CD4-positive, alpha-beta T cell (primary cell): ENCODE data around the gene GLB1L. TPM values are rescaled to one million over a fixed set of nuclear protein-coding genes. Genes with fewer than 3 reads are reported as not detected.

Experiments used
- ATAC-seq: fragments of 200-7000 bp; cut with Tn5 transposase; one replicate; pipeline ENCODE4 v1.10.0; 2022; ENCODE audit warnings: mild to moderate bottlenecking; ENCODE audit not compliant: poor library complexity
- CTCF ChIA-PET: fragments of 350-600 bp; sonication (Branson Sonifier 250); formaldehyde crosslinking; loops from one replicate; lab custom pipeline; 2021; ENCODE audit warnings: antibody characterized with exemption, inconsistent platforms; lab: Charles Lee
- POLR2A ChIA-PET: fragments of 350-600 bp; sonication (Branson Sonifier 250); formaldehyde crosslinking; loops from one replicate; lab custom pipeline; 2021; ENCODE audit warnings: antibody characterized with exemption, inconsistent platforms; lab: Charles Lee
- DNase-seq, 14 experiments: peaks; one replicate each; pipeline ENCODE4 v3.0.0-alpha.2; 2013 to 2020; ENCODE audit warnings: mixed read lengths in 2 of 14
- H3K27ac ChIP-seq, 2 donors: one replicate each; pipeline versions ENCODE4 v1.5.1 to v1.7.0; 2013; ENCODE audit warnings: low read length in 2 of 2, low read depth in 1 of 2, mild to moderate bottlenecking in 1 of 2
- H3K27me3 ChIP-seq, 2 experiments: 1 replicate in 1 of 2; 2 replicates in 1 of 2; pipeline versions ENCODE4 v1.6.1 to v1.7.0; 2013; ENCODE audit warnings: low read length in 2 of 2, control low read depth in 1 of 2, mild to moderate bottlenecking in 1 of 2, moderate library complexity in 1 of 2; ENCODE audit not compliant: insufficient read depth in 2 of 2, control insufficient read depth in 1 of 2
- H3K36me3 ChIP-seq: one replicate; pipeline ENCODE4 v1.6.1; 2013; ENCODE audit warnings: low read length, control low read depth; ENCODE audit not compliant: insufficient read depth
- H3K4me1 ChIP-seq: one replicate; pipeline ENCODE4 v1.6.1; 2013; ENCODE audit warnings: low read length, control low read depth; ENCODE audit not compliant: insufficient read depth
- H3K4me3 ChIP-seq: one replicate; pipeline ENCODE4 v1.5.1; 2013; ENCODE audit warnings: mild to moderate bottlenecking, low read length, moderate library complexity
- H3K9me3 ChIP-seq, 2 experiments: 1 replicate in 1 of 2; 2 replicates in 1 of 2; pipeline versions ENCODE4 v1.6.1 to v1.7.0; 2013; ENCODE audit warnings: low read length in 2 of 2, mild to moderate bottlenecking in 2 of 2, control low read depth in 1 of 2, moderate library complexity in 1 of 2; ENCODE audit not compliant: control insufficient read depth in 1 of 2, insufficient read depth in 1 of 2
- H3K27ac Mint-ChIP-seq: one replicate; pipeline ENCODE4 v1.8.0; 2020; ENCODE audit warnings: mixed read lengths
- H3K27me3 Mint-ChIP-seq: one replicate; pipeline ENCODE4 v1.8.0; 2021; ENCODE audit warnings: mixed read lengths
- H3K36me3 Mint-ChIP-seq: one replicate; pipeline ENCODE4 v1.8.0; 2021; ENCODE audit warnings: low read depth, mixed read lengths
- H3K4me1 Mint-ChIP-seq: one replicate; pipeline ENCODE4 v1.8.0; 2021; ENCODE audit warnings: low read depth, mixed read lengths
- H3K4me3 Mint-ChIP-seq: one replicate; pipeline ENCODE4 v1.8.0; 2020; ENCODE audit warnings: mild to moderate bottlenecking, mixed read lengths
- H3K9me3 Mint-ChIP-seq: one replicate; pipeline ENCODE4 v1.8.0; 2020; ENCODE audit warnings: mixed read lengths
- CTCF ChIP-seq: fragments of 200-600 bp; IDR thresholded peaks from one replicate; pipeline ENCODE4 v1.8.0; 2022; ENCODE audit warnings: antibody characterized with exemption, mild to moderate bottlenecking
- intact Hi-C, 2 experiments: fragments of 100-400 bp; cut with DNase I in 1 of 2; cut with micrococcal nuclease in 1 of 2; formaldehyde crosslinking; loops; one replicate each; pipeline versions ENCODE4 v1.15.1 to v1.9.0; 2023 to 2025; cut with DNase I, micrococcal nuclease
- total RNA-seq, 174 experiments: library from RNA in 2 of 174; stranded (reverse) in 2 of 174; gene quantifications; one replicate each; pipeline ENCODE4 v1.2.3 and lab custom pipeline; 2021 to 2026

The GLB1L gene
- total RNA-seq, 2 experiments from 2014 or later = 2.4 to 3.0 TPM

DNA sequence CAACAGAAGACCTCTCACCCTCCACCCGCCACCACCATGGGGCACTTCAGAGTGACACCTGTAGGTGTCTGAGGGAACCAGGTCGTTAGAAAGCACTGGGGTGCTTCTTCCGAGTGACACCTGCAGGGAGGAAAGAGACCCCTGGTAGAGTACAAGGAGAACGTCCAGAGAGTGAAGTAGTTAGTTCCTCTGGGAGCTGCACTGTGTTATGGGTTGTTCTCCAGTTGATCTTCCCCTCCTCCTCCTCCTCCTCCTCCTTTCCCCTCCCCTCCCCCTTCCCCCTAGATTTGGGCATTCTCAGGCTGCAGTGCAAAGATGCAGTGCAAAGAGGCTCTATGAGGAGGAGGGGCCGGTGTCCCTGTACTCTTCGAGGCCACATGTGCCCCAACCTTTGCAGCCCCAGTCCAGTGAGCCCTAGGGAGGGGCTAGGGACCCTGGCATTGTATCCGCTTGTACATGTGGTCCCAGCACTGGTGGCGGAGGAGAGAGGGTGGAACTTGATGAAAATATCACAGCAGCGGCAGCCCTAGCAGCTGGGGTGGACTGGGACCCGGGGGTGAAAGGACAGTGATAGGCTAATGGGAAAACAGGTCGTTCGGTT is 34.8 kb upstream of the GLB1L start:
- ChIA-PET CTCF (interaction anchor here (1.2 to 12.0 kb wide), 6 partner anchors 15 to 108 kb away, joined by 3 to 190 read pairs (median 6); partner anchors contain the start of genes DNPEP, TUBA4A and TUBA4B), POLR2A (interaction anchor here (0.6 to 7.5 kb wide), 16 partner anchors 11 to 620 kb away, joined by 3 to 202 read pairs (median 8); partner anchors contain the start of genes ABCB6, ANKZF1, ATG9A and BCS1L)
- H3K27ac ChIP-seq = peak overlapping the region; percentile 95 to 97
- H3K36me3 ChIP-seq = peaks cover 48% of the 10 kb centered on the region
- Mint-ChIP-seq H3K27ac (peak overlapping the region; percentile 98), H3K9me3 (no peaks in the 10 kb centered on the region), H3K4me3 (peak overlapping the region; percentile 97), H3K36me3 (peaks cover 51% of the 10 kb centered on the region), H3K4me1 (peaks cover 43% of the 10 kb centered on the region), H3K27me3 (no peaks in the 10 kb centered on the region)
- intact Hi-C loops = loop anchor here (1.0 to 5.0 kb wide), 8 partner anchors 15 to 107 kb away; partner anchors contain the start of genes DNPEP (in 2 of the 2), ANKZF1 (in 1 of the 2), ATG9A (in 1 of the 2) and CNPPD1 (in 1 of the 2)
- no peak for ATAC-seq
- no peak for TF ChIP-seq CTCF
- no peaks in the 10 kb centered on the region for H3K27me3 ChIP-seq
- peaks cover 43% of the 10 kb centered on the region for H3K4me1 ChIP-seq
- no peaks in the 10 kb centered on the region for H3K9me3 ChIP-seq
- DNase-seq = peak in 1 of 14 experiments; percentile 23
- H3K4me3 ChIP-seq = peak overlapping the region; percentile 66

DNA sequence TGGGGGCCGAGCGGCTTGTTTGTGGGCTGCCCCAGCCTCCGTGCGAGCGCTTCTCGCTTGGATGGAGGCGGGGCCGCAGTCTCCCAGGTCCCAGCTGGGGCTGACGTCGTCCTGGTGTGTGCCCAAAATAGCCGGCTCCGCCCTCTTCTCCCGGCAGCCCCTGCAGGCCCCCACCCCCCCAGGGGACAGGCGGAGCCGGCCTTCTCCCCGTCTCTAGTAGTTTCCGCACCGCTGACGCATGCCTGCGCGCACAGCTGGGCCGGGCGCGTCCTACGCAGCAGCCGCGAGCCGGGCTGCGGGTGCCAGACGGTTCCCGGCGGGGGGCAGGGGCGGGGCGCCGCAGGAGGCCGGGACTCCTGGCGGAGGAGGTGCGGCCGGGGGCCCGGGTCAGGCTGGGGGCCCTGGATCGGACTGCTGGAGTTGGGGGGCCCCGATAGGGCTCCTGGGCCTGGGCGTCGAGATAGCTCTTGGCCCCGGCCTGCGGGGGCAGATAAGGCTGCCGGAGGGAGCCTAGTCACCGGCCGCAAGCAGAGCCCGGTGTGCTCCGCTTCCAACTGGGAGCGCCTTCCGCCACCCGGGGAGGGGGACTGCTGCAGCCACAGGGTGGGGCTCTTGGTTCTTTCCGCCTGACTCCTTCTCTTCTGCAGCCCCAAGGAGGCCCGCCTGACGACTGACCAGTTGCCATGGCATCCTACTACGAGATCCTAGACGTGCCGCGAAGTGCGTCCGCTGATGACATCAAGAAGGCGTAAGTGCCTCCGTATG is 34.1 kb upstream of the GLB1L start, which contains the start of gene DNAJB2:
DNAJB2 (plus strand) TSS at position 216 of the 765 bp plus-strand sequence; CDS start at position 684, 468 bp downstream.
- intact Hi-C loops = loop anchor here (1.0 to 5.0 kb wide), 8 partner anchors 16 to 108 kb away; partner anchors contain the start of genes DNPEP (in 2 of the 2), ANKZF1 (in 1 of the 2), ATG9A (in 1 of the 2) and CNPPD1 (in 1 of the 2)
- TF ChIP-seq CTCF = no peak
- peak within 1 kb of the TSS; percentile 95 to 97 for H3K27ac ChIP-seq
- peaks cover 41% of the 10 kb centered on the region for H3K36me3 ChIP-seq
- peaks cover 43% of the 10 kb centered on the region for H3K4me1 ChIP-seq
- Mint-ChIP-seq H3K4me3 (peak within 1 kb of the TSS; percentile 97), H3K4me1 (peaks cover 43% of the 10 kb centered on the region), H3K9me3 (no peaks in the 10 kb centered on the region), H3K36me3 (peaks cover 48% of the 10 kb centered on the region), H3K27ac (peak within 1 kb of the TSS; percentile 98), H3K27me3 (no peaks in the 10 kb centered on the region)
- DNase-seq (peak; percentile 96 to 100 (median 98)), ATAC-seq (peak; percentile 76)
- no peaks in the 10 kb centered on the region for H3K27me3 ChIP-seq
- CTCF ChIA-PET = interaction anchor here (1.2 to 12.0 kb wide), 8 partner anchors 15 to 119 kb away, joined by 3 to 190 read pairs (median 6); partner anchors contain the start of genes ANKZF1, ATG9A, DNPEP and NHEJ1
- POLR2A ChIA-PET = interaction anchor here (0.6 to 7.5 kb wide), 25 partner anchors 10 to 988 kb away, joined by 3 to 202 read pairs (median 4); partner anchors contain the start of genes ABCB6, ANKZF1, ATG9A and BCS1L
- peak within 1 kb of the TSS; percentile 66 for H3K4me3 ChIP-seq
- no peaks in the 10 kb centered on the region for H3K9me3 ChIP-seq
